ENCODE data around the gene PEAK1. TPM values are rescaled to one million over a fixed set of nuclear protein-coding genes. Genes with fewer than 3 reads are reported as not detected.
"Not testable (repeated sequence)": the region's sequence is repeated elsewhere in the genome, so short reads cannot be mapped to it uniquely, and the experiment has no call there.

Gene PEAK1
- total RNA-seq, 1 experiment from 2014 or later, result 2.6 TPM

DNA sequence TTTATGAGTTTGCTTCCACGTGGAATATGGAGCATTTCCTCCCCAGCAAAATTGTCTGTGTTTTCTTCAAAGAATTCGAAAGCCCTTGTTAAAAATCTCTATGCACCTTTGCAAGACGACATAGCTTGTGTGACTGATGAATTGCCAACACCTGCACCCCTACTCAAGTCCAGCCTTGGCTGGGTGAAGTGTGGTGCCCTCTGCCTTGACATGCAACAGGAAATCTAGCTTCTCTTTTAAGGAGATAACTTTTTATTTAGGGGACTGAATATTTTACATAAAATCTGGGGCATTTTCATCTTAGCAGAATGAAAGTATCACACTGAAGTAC lies 1.4 kb upstream of the PEAK1 start:
- DNase-seq (ENCODE audit: low spot score), result no peak

DNA sequence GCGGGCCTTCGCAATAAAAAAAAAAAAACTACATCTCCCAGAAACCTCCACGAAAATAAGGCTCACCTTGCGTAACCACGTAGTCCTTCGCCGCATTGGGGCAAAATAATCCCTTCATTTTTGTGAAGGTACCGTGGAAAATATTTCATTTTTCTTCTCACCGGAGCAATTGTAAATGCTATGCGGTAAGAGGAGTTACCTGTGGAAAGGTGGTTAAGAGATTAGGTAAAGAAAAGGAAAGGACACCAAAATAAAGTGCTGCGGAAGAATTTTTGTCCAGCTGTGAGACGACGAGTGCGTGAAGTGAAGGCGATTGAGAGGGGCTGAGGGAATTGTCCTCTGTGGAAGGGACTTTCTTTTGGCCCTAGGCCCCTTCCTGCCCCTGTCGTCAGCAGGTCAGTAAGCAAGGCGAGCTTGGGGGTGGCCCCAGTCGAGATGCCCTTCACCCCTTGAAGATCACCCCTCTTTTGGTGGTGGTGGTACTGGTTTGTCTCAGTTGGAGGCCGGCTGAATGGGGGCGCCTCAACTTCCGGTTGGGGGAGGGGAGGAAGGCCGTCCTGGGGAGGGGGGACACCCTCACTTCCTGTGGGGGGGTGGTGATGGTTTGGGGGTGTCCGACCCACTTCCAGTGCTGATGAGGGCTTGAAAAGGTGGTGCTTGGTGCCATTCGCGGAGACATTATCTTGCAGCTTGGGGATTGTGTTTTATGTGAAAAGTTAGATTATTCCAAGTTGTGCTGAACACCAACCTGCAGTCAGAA lies 886 bp upstream of the PEAK1 start, which contains the start of gene HMG20A:
HMG20A (plus strand) TSS at position 279 of the 760 bp plus-strand sequence. CDS start 37,520 bp downstream, outside the sequence.
- peak; percentile 73 for DNase-seq (ENCODE audit: low spot score)

DNA sequence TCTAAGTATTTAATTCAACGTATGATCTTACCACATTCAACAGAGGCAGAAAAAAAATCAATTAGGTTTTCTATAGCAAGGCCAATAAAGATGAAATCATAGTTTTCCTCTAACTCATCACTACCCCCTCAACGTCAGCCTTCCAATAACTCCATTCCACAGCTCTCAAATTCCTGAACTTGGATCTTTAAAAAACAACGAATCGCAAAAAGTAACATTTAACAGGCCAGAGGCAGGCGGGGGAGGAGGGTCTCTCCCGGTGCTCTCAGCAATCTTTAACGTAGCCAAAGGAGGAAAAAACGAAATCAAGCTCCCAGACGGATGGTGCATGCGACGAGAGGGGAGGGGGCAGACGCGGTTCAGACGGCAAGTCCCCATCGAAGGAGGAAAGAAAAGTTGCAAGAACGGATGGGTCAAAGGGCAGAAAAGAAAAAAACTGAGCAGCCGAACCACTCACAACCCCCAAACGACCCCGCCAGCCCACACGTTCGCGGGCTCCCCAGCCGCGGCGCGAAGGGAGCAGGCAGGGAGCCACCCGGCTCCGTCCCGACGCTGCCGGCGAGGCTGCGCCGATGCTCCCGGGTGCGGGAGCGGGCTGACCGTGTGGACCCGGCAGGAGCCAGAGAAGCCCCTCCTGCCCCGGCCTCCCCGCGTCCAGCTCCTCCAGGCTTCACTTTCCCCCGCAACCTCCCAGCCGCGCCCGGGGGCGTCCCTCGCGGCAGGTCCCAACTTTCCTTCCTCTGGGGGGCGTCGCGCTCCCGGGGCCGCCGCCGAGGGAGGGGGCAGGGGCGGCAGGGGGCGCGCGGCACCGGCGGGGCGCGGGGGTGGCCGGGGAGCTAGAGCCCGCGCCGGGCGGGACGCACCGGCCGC lies 703 bp downstream of the PEAK1 start:
- no peak for DNase-seq (ENCODE audit: low spot score)

DNA sequence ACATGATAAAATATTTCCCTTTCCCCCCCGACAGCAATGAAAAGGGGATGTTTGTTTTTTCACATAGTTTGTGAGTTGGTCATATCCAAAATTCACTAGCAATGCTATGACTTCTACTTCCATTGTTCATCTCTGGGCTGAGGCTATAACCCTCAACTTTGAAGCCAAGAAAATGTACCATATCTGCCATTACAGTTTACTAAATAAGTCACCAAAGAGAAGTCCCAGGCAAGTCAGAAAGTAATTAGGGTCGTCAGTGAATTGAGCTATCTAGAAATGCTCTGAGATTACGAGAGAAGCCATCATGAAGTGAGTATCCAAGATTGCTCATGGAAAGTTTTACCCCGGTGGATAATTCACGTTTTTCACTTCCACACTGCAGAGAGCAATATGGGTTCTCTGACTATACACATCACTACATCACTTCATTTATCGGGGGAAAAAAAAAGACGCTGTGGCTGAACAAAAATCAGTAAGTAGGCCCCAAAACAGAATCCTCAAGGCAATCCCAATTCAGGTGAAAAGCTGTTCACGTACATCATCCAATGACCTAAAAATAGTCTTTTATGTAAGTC lies 1.4 kb downstream of the PEAK1 start:
- DNase-seq (ENCODE audit: low spot score), result no peak

DNA sequence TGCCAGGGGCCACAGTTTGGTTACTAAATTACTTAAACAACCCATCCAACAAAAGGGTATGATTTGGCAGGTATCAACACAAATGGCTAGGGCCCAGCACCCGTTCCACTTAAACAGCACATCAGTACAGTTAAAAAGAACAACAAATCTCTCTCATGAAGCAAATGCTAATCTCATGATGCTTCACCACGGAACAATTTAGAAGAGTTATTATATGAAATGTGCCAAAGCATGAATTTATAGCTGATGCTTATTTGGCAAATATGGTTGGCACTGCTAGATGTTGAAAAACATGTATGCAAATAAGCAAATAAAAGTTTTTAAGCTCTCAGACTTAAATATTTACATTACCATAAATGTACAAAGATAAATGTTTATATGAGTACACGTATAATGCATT lies 2.3 kb downstream of the PEAK1 start:
- no peak for DNase-seq (ENCODE audit: low spot score)

DNA sequence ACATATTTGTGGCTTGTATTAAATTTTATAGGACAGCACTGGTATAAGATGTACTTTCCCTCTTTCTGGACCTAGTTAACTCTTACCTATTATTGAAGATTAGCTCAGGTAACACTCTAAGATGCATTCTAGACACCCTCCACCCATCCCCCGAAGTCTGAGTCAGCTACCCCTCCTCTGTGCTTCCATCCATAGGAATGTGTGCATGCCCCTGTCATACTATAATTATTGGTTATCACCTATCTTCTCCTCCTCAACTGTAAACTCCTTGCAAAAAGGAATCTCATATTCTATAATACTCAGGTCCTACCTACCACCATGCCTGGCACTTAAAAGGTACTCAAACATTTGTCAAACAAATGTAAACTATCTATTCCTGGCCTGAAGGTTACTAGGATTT lies 3.0 kb downstream of the PEAK1 start:
- DNase-seq (ENCODE audit: low spot score), result no peak

DNA sequence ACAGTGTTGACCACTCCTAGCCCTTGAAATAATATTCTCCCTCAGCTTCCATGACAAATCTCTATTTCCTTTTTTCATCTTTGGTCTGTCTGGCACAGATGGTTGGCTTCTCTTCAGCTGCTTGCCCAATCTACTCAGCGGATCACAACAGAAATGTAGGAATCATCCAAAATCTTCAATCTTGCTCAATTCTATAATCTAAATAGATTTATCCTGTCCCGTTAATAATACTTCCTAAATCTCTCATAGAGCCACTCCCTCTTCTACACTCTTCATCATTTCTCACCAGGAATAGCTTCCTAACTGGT lies 3.8 kb downstream of the PEAK1 start:
- no peak for DNase-seq (ENCODE audit: low spot score)

DNA sequence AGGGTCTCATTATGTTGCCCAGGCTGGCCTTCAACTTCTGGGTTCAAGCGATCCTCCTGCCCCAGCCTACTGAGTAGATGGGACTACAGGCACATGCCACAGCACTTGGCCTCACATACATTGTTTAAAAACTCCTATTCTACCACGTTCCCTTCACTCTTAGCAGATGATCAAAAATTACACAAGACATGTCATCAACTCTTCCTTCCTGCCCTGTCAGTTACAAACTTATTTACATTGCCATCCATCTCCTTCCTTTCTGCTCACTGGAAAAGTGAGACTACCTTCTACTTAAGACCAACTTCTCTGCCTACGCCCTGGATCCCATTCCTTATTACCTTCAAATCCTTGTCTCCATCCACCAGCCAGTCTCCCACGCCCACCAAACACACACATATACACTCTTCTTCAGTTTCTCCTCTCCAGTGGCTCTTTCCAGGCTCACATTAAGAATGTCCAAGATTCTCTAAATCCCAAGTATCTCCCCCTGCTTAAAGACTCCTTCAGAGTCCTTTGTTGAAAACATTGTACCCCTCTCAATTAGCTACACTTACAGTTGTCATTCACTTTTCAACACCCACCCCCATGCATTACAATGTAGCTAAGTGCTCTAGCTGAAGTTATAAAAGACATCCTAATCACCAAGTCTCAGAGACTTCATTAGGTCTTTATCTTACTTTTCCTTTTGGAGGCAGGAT lies 4.3 kb downstream of the PEAK1 start:
- no peak for DNase-seq (ENCODE audit: low spot score)

DNA sequence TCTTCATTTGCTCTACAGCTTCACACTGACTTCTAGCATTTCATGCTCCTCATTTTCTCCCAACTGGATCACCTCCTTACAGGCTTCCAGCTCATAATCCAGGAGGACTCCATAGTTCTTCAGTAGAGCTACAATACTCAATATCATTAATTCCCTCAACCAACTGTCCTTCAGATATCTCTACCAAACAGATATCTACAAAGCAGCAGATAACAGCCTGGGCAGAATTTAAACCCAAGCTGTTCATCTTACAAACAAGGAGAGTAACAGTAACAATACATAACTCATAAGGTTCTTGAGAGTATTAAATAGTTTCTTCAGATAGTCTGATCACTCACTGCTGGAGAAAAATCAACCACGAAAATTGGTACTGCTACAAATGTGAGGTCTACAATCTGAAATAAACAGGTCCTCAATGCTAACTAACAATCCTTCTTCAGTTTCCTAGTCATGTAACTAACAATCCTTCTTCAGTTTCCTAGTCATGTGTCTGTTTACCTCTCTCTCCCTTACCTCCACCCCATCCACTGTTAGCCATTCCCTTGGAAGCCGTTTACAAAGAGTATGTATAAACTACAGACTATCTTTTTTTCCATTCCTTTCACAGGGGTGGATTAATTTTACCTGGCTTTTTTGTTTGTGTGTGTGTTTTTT lies 5.0 kb downstream of the PEAK1 start:
- no peak for DNase-seq (ENCODE audit: low spot score)

DNA sequence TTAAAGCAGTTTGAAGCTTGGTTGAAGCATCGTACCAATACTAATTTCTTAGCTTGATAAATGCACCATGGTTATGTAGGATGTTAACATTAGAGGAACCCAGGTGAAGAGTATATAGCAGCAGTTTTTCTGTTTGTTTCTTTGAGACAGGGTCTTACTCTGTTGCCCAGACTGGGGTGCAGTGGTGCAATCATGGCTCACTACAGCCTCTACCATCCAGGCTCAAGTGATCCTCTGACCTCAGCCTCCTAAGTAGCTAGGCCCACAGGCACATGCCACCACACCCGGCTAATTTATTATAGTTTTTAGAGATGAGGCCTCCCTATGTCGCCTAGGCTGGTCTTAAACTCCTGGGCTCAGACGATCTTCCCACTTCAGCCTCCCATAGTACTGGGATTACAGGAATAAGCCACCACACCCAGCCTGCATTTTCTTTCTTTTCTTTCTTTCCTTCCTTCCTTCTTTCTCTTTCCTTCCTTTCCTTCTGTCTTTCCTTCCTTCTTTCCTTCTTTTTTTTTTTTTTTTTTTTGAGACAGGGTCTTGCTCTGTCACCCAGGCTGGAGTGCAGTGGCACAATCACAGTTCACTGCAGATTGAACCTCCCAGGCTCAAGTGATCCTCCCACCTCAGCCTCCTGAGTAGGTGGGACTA lies 6.1 kb downstream of the PEAK1 start:
- DNase-seq (ENCODE audit: low spot score), result no peak

DNA sequence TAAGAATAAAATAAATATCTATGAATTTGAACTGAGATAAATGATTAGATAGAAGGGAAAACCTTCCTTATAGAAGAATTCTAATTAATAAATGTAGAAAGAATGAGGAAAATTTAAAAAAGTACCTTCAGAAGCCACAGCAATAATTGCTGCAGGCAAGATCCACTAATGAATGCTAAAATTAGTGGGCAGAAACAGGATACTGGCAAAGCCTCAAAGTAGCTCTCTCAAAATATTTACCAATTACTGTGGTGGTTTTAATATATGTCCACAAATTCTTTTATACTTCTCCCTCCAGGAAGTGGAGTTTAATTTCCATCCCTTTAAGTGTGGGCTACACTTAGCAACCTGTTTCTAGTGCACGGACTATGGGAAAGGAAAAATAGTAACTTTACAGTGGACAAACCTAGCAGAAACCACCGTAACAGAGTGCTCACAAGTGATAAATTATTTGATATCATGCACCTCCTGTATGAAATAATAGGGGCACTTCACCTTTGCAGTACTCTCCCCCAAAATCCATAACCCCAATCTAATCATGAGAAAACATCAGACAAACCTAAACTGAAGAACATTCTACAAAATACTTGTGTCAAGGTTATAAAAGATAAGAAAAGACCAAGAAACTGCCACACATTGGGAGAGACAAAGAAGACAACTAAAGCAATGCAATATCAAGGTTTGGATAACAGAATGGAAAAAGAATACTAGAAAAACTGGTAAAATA lies 6.8 kb downstream of the PEAK1 start:
- DNase-seq (ENCODE audit: low spot score), result no peak

DNA sequence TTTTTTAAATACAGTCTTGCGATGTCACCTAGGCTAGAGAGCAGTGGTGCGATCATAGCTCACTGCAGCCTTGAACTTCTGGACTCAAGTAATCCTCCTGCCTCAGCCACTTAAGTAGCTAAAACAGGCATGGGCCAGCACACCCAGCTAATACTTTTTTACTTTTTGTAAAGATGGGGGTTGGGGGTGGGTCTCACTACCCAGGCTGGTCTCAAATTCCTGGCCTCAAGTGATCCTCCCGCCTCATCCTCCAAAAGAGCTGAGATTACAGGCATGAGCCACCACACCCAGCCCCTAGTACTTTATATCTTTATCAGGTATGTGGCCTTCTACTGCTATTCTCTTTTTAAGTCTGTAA lies 8.3 kb downstream of the PEAK1 start:
- DNase-seq (ENCODE audit: low spot score), result no peak

DNA sequence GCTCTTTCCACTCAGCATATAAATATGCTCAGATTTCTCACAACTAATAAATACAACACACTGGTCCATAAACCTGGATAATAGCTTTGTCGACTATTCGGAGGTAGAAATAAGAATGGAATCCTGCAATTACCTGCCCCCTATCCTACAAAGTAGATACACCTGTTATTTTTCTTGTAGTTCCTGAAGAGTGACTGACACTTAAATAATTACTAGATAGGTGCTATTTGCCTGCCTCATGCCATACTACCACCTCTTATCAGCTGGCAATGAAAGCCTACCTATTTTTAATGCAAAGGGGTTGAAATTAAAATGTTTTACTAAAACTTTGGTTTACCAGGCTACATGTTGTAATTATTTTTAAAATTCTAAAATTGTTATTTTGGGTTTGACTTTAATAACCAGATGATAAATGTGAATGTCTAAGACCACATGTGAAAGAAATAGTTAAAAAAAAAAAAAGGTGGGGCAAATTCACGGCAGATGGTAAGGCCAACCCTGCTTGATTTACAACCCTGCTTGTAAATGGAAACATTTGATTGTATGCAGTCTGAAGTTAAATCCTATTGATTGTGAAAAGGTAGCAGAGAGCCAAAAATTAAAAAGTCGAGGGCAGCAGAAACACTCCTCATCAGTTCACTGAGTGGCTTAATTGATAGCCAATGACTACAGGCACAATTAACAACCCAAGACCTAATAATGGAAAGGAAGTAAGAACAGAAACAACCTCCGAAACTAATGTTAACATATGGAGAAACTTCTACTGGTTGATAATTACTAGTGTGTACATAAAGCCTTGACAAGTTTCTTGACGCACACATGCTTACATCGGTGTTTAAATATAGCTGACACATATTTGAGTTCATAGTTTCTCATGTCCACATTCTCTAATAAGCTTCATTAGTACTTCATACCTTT lies 8.9 kb downstream of the PEAK1 start:
- DNase-seq (ENCODE audit: low spot score), result no peak

DNA sequence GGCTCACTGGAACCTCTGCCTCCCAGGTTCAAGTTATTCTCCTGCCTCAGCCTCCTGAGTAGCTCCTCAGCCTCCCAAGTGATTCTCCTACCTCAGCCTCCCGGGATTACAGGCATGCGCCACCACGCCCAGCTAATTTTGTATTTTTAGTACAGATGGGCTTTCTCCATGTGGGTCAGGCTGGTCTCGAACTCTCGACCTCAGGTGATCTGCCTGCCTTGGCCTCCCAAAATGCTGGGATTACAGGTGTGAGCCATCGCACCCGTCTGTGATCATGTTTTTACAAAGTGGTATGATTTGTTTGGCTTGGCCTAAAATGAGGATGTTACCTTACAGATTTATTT lies 9.8 kb downstream of the PEAK1 start:
- not testable (repeated sequence) for DNase-seq (ENCODE audit: low spot score)

DNA sequence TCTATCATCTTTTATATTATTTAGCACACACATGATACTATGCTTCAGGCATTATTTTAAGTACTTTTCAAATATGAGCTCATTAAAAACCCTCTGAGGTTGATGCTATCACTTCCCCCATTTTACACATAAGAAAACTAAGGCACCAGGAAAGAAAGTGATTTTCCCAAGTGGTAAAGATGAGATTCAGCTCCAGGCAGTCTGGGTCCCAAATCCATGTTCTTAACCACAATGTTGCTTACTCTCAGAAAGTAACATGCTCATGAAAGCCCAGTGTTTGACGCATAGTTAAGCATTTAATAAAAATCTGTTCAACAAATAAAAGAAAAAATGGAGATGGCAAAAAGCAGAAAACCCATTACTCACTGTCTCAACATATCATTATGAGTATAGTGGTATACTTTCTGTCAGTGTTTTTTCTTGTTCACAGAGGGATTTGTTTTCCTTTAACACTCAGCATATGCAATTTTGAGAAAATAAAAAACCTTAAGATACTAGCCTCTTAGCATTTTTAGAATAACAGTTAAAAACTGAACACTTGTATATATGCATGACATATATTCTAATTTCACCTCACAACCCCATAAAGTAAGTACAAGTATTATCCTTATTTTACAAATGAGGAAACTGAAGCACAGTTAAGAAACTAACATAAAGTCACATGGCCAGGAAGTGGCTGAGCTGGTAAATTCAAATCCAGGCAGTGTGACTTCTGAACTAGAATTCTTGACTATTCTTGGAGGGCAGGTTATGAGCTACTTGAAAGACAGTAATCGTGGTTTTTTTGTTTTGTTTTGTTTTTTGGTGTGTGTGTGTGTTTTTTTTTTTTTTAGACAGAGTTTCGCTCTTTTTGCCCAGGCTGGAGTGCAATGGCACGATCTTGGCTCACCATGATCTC lies 10.4 kb downstream of the PEAK1 start:
- no peak for DNase-seq (ENCODE audit: low spot score)

DNA sequence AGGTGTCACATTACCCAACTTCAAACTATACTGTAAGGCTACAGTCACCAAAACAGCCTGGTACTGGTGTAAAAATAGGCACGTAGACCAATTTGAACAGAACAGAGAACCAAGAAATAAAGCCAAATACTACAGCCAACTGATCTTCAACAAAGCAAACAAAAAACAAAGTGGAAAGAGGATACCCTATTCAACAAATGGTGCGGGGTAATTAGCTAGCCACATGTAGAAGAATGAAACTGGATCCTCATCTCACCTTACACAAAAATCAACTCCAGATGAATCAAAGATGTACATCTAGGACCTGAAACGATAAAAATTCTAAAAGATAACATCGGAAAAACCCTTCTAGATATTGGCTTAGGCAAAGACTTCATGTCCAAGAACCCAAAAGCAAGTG lies 13.1 kb downstream of the PEAK1 start:
- DNase-seq (ENCODE audit: low spot score), result no peak

DNA sequence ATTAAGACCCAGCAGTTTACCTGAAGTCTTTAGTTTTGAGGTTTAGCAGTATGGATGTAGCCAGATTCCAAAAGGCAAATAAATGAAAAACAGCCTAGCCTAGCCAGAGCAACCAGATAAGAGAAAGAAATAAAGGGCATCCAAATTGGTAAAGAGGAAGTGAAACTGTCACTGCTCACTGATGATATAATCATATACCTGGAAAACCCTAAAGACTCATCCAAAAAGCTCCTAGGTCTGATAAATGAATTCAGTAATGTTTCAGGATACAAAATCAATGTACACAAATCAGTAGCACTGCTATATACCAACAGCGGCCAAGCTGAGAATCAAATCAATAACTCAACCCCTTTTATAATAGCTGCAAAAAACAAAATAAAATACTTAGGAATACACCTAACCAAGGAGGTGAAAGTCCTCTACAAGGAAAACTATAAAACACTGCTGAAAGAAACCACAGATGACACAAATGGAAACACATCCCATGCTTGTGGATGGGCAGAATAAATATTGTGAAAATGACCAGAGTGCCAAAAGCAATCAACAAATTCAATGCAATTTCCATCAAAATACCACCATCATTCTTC lies 13.6 kb downstream of the PEAK1 start:
- not testable (repeated sequence) for DNase-seq (ENCODE audit: low spot score)

DNA sequence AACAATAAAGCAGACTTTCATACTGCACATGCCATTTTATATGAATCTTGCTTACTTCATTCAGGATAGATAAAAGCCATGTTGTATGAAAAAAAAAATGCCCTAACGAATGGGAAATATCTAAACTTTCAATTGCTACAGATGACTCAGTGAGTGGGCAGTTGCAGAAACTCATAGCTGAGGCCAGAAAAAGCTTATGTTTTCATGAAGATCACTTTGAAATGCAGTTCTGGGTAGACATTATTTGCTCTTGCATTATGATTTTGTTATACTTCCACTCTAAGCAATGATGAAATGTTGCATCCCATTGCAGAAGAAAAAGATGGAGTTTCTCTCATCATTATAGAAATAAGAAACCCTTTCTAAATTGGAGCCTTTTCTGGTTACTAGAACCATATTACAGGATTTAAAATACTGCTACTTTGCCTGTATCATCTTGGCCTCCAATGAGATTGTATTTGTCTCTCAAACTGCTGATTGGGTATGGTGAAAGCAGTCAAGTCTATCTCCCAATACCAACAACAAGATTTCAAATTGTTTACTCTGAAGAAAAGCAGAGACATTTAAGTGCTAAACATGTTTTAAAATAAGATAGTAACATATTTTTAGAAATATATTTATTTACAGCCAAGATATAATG lies 17.0 kb downstream of the PEAK1 start:
- no peak for DNase-seq (ENCODE audit: low spot score)
